Caco-2 (cell line): ENCODE results near the gene GAMT. TPM values are rescaled to one million over a fixed set of nuclear protein-coding genes. Genes with fewer than 3 reads are reported as not detected.

Source experiments
- Bru-seq: library from RNA; stranded (reverse); fragments of 400-500 nt; gene quantifications from one replicate; lab custom pipeline; 2021; lab: Mats Ljungman, UMichigan
- BruChase-seq, 2 experiments: library from RNA; stranded (reverse); fragments of 400-500 nt; gene quantifications; one replicate each; lab custom pipeline; 2021; lab: Mats Ljungman, UMichigan
- BruUV-seq: library from RNA; stranded (reverse); fragments of 400-500 nt; replicated peaks from 2 replicates; lab custom pipeline; 2021; lab: Mats Ljungman, UMichigan
- CTCF ChIA-PET: fragments of 300-600 bp; sonication (Branson Sonifier 250); formaldehyde crosslinking; loops from one replicate; lab custom pipeline; 2022; ENCODE audit warnings: antibody characterized with exemption; lab: Charles Lee
- POLR2A ChIA-PET: fragments of 300-600 bp; sonication (Branson Sonifier 250); formaldehyde crosslinking; loops from one replicate; lab custom pipeline; 2022; ENCODE audit warnings: antibody characterized with exemption; lab: Charles Lee
- DNase-seq, 2 experiments: peaks; one replicate each; pipeline versions ENCODE4 v3.0.0 to v3.0.0-alpha.2; 2020 to 2022
- H3K27me3 ChIP-seq: replicated peaks from 2 replicates; pipeline ENCODE4 v1.6.0; 2011; ENCODE audit warnings: low read length; ENCODE audit not compliant: control insufficient read depth, insufficient read depth
- H3K36me3 ChIP-seq: 2 replicates; pipeline ENCODE4 v1.5.1; 2011; ENCODE audit warnings: low read length; ENCODE audit not compliant: control insufficient read depth, insufficient read depth
- H3K4me1 ChIP-seq: fragments of 250-450 bp; sonication (Bioruptor Pico); 2 replicates; pipeline ENCODE4 v1.5.1; 2020; ENCODE audit warnings: mild to moderate bottlenecking
- H3K4me3 ChIP-seq: 2 replicates; pipeline ENCODE4 v1.5.1; 2011; ENCODE audit warnings: low read depth, mild to moderate bottlenecking, control low read depth, low read length
- H3K9me3 ChIP-seq: fragments of 250-450 bp; sonication (Bioruptor Pico); 2 replicates; pipeline ENCODE4 v1.5.1; 2020; ENCODE audit warnings: mild to moderate bottlenecking, moderate library complexity
- H3K27ac Mint-ChIP-seq: one replicate; pipeline ENCODE4 v1.8.0; 2022; ENCODE audit warnings: mixed read lengths; ENCODE audit not compliant: unreplicated experiment
- H3K27me3 Mint-ChIP-seq: one replicate; pipeline ENCODE4 v1.8.0; 2022; ENCODE audit warnings: mixed read lengths; ENCODE audit not compliant: insufficient read depth, unreplicated experiment
- H3K36me3 Mint-ChIP-seq: one replicate; pipeline ENCODE4 v1.8.0; 2022; ENCODE audit warnings: mild to moderate bottlenecking, mixed read lengths; ENCODE audit not compliant: insufficient read depth, unreplicated experiment
- H3K4me1 Mint-ChIP-seq: one replicate; pipeline ENCODE4 v1.8.0; 2022; ENCODE audit warnings: low read depth, mixed read lengths; ENCODE audit not compliant: unreplicated experiment
- H3K4me3 Mint-ChIP-seq: one replicate; pipeline ENCODE4 v1.8.0; 2022; ENCODE audit warnings: mild to moderate bottlenecking, moderate library complexity, mixed read lengths; ENCODE audit not compliant: unreplicated experiment
- H3K9me3 Mint-ChIP-seq: one replicate; pipeline ENCODE4 v1.8.0; 2022; ENCODE audit warnings: mixed read lengths; ENCODE audit not compliant: unreplicated experiment
- intact Hi-C: fragments of 100-400 bp; cut with micrococcal nuclease; formaldehyde crosslinking; loops from one replicate; pipeline ENCODE4 v1.10.0; 2022; ENCODE audit not compliant: unreplicated experiment
- long read RNA-seq: library from polyadenylated mRNA; stranded (forward); transcript quantifications from one replicate; pipeline ENCODE4 v2.0.0, GENCODE V29; 2022
- total RNA-seq: library from RNA; stranded (reverse); gene quantifications from 2 replicates; pipeline ENCODE4 v1.2.3, GENCODE V29; 2022
- TF ChIP-seq, protein P1 (sequence below), 2 experiments: fragments of 200-600 bp in 1 of 2; IDR thresholded peaks; 1 replicate in 1 of 2; 2 replicates in 1 of 2; pipeline versions ENCODE4 v1.5.1 to v1.8.0; 2011 to 2022; ENCODE audit warnings: antibody characterized with exemption in 1 of 2, control low read depth in 1 of 2, inconsistent platforms in 1 of 2, low read depth in 1 of 2, low read length in 1 of 2, mild to moderate bottlenecking in 1 of 2, moderate library complexity in 1 of 2; ENCODE audit not compliant: insufficient read depth in 1 of 2, severe bottlenecking in 1 of 2, unreplicated experiment in 1 of 2

GAMT gene
- total RNA-seq: 67.3 and 75.7 TPM in 2 replicates
- Bru-seq, nascent RNA: percentile 64 among the genes with signal in this experiment
- BruChase-seq, experiment 1, labeled RNA remaining after a 2-hour chase: percentile 63 among the genes with signal in this experiment
- percentile 68 among the genes with signal in this experiment for BruChase-seq, experiment 2, labeled RNA remaining after a 6-hour chase
- long read RNA-seq, transcript GAMT-202 (5 exons, 1,769 nt): minor isoform, 8 of 214 reads
- long read RNA-seq, transcript GAMT-201 (6 exons, 1,121 nt): major isoform, 177 of 214 reads
- long read RNA-seq, partial matches to known transcripts: 18 of 214 reads
- long read RNA-seq, other reads (novel, unspliced or antisense): 10 of 214 reads

DNA sequence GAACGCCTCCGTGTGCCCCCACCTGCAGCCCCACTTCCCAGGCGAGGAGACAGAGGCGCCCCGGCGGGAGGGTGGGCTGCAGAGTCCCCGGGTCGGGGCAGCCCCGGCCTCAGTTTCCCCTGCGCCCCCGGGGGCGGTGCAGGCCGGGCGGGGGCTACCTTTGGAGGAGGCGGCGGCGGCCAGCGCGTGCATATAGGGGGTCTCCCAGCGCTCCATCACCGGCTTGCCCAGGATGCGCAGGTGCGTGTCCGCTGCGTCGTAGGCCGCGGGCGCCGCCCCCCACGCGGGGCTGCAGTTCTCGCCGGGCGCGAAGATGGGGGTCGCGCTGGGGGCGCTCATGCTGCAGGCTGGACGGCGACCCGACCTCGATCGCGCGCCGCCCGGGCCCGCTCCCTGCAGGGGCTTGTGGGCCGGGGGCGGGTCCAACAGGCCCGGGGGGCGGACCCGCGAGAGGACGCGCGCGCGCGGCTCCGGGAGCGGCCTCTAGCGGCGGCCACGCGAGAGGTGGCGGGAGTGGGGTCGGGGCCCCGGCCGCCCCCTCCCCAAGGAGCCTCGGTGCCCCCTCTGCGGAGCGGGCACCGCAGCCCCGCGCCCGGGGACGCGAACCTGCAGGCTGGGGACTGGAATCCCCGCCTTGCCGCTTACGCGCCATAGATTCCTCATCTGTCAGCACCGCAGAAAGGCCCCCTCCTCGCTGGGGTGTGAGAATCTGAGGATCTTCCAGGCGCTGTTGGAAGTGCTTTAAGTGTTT, at the start of gene GAMT:
Gene GAMT (minus strand): TSS at position 405 of the 751 bp plus-strand sequence. CDS start 66 bp downstream, at position 339.
- H3K4me3 Mint-ChIP-seq: peak within 1 kb of the TSS; percentile 73
- H3K4me1 ChIP-seq: peaks cover 9% of the 10 kb centered on the region

DNA sequence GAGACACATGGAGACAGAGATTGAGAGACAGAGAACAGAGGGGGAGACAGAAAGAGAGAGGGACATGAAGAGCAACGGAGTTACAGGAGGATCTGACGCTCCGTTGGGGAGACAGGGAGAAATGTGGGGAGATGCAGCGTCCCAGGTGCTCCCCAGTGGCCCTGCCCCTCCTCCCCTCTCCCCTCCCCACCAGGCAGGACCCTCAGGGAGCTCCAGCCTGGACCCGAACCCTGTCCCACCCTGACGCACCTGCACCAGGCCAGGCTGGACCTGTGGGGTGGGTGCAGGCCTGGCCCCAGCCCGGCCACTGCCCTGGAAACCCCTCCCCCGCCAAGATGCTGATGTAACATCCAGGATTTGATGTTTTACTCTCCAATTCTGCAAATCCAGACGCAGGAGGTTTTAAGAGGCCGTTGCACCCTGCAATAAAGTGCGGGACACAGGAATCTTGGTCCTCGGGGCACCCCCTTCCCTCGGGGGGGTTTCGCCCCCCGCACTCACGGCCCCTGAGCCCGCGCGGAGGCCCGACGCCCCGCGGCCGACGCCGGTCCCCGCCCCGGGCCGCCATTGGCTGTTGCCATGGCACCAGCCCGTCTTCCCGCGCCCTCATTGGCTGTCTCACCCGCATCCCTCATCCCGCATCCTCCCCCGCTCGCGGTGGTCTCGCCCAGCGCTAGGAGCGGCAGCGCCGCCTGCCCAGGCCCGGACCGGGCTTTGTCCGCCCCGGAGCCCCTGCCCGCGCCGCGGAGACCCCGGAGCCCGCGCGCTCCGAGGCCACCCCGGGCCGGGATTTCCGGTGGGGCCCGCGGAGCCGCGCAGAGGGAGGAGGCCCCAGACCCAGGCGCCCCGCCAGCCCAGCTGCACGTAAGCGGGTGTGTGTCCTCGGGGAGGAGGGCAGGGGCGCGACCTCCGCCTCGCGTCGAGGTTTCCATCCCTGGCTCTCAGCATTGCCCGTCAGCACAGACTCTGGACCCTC, 48.4 kb upstream of the GAMT start, which contains the start of gene APC2:
Gene APC2 (plus strand): TSS at position 655 of the 976 bp plus-strand sequence. CDS start 2,881 bp downstream, outside the sequence.
- H3K9me3 Mint-ChIP-seq: no peaks in the 10 kb centered on the region
- CTCF ChIA-PET: interaction anchor here (0.6 kb wide), 1 partner anchor 41 kb away, joined by 3 read pairs; no protein-coding TSS in a partner anchor
- no peak for DNase-seq
- H3K27me3 ChIP-seq: no peaks in the 10 kb centered on the region
- peaks cover 42% of the 10 kb centered on the region for H3K36me3 Mint-ChIP-seq
- no peaks in the 10 kb centered on the region for H3K4me1 Mint-ChIP-seq
- TF ChIP-seq, protein P1, sequence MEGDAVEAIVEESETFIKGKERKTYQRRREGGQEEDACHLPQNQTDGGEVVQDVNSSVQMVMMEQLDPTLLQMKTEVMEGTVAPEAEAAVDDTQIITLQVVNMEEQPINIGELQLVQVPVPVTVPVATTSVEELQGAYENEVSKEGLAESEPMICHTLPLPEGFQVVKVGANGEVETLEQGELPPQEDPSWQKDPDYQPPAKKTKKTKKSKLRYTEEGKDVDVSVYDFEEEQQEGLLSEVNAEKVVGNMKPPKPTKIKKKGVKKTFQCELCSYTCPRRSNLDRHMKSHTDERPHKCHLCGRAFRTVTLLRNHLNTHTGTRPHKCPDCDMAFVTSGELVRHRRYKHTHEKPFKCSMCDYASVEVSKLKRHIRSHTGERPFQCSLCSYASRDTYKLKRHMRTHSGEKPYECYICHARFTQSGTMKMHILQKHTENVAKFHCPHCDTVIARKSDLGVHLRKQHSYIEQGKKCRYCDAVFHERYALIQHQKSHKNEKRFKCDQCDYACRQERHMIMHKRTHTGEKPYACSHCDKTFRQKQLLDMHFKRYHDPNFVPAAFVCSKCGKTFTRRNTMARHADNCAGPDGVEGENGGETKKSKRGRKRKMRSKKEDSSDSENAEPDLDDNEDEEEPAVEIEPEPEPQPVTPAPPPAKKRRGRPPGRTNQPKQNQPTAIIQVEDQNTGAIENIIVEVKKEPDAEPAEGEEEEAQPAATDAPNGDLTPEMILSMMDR (IDR thresholded peaks at IDR 0.05; ENCODE audit: insufficient read depth in 1 of 2, low read depth in 1 of 2, low read length in 1 of 2, severe bottlenecking in 1 of 2, unreplicated experiment in 1 of 2): no peak
- no peak within 1 kb of the TSS for H3K4me3 ChIP-seq
- no peak within 1 kb of the TSS for H3K4me3 Mint-ChIP-seq
- POLR2A ChIA-PET: no interaction called here
- no peaks in the 10 kb centered on the region for H3K36me3 ChIP-seq
- H3K27me3 Mint-ChIP-seq: peaks cover 4% of the 10 kb centered on the region
- BruUV-seq: no TSS peak
- intact Hi-C loops: no loop called here
- H3K27ac Mint-ChIP-seq: peak within 1 kb of the TSS; percentile 22
- H3K4me1 ChIP-seq: peaks cover 7% of the 10 kb centered on the region; the same call in 1 of the 2 replicates
- no peaks in the 10 kb centered on the region for H3K9me3 ChIP-seq

More for the DNA sequence above, at the start of gene GAMT:
- ChIA-PET CTCF (interaction anchor here (0.6 kb wide), 1 partner anchor 58 kb away, joined by 4 read pairs; no protein-coding TSS in a partner anchor), POLR2A (no interaction called here)
- Histone ChIP-seq H3K36me3 (peaks cover 2% of the 10 kb centered on the region; the same call in 1 of the 2 replicates), H3K4me3 (peak within 1 kb of the TSS; percentile 54), H3K27me3 (no peaks in the 10 kb centered on the region), H3K9me3 (no peaks in the 10 kb centered on the region)
- peaks cover 27% of the 10 kb centered on the region for H3K36me3 Mint-ChIP-seq
- H3K4me1 Mint-ChIP-seq: no peaks in the 10 kb centered on the region
- peak in 1 of 2 experiments; percentile 71 for DNase-seq
- BruUV-seq: no TSS peak
- no peaks in the 10 kb centered on the region for H3K9me3 Mint-ChIP-seq
- intact Hi-C loops: no loop called here
- no peaks in the 10 kb centered on the region for H3K27me3 Mint-ChIP-seq
- TF ChIP-seq, protein P1 (IDR thresholded peaks at IDR 0.05; ENCODE audit: insufficient read depth in 1 of 2, low read depth in 1 of 2, low read length in 1 of 2, severe bottlenecking in 1 of 2, unreplicated experiment in 1 of 2): peak in 1 of 2 experiments; percentile 62
- H3K27ac Mint-ChIP-seq: peak within 1 kb of the TSS; percentile 29
